HG03064 (cell line): Measurements from ENCODE around the gene H6PD.

ENCODE experiments used
- ATAC-seq: cut with Tn5 transposase; IDR thresholded peaks from one replicate; pipeline ENCODE4 v1.9.1; 2021; ENCODE audit warnings: low read depth; ENCODE audit not compliant: unreplicated experiment

Gene H6PD

GRCh38 chr1:9240914-9241820 is 6.6 kb downstream of the H6PD start:
- ATAC-seq, result no peak

- no peak for ATAC-seq
Measured at GRCh38 chr1:9241891-9242290, 7.3 kb downstream of the H6PD start.

GRCh38 chr1:9242338-9242969 is 7.9 kb downstream of the H6PD start:
- no peak for ATAC-seq

- no peak for ATAC-seq
Measured at GRCh38 chr1:9243066-9243739, 8.6 kb downstream of the H6PD start.

GRCh38 chr1:9244501-9245229 is 10.1 kb downstream of the H6PD start:
- ATAC-seq, result no peak

- ATAC-seq, result no peak
Measured at GRCh38 chr1:9245230-9245619, 10.7 kb downstream of the H6PD start.

- no peak for ATAC-seq
Measured at GRCh38 chr1:9245661-9246060, 11.1 kb downstream of the H6PD start.

GRCh38 chr1:9246215-9246614 is 11.6 kb downstream of the H6PD start:
- ATAC-seq, result no peak

GRCh38 chr1:9246841-9247785 is 12.5 kb downstream of the H6PD start:
- ATAC-seq, result no peak

GRCh38 chr1:9247894-9248293 is 13.3 kb downstream of the H6PD start:
- no peak for ATAC-seq

GRCh38 chr1:9248341-9249262 is 14.0 kb downstream of the H6PD start:
- ATAC-seq, result no peak

GRCh38 chr1:9249263-9249533 is 14.6 kb downstream of the H6PD start:
- no peak for ATAC-seq

- ATAC-seq, result no peak
Measured at GRCh38 chr1:9249534-9250410, 15.2 kb downstream of the H6PD start.

GRCh38 chr1:9250411-9251381 is 16.1 kb downstream of the H6PD start:
- no peak for ATAC-seq

- no peak for ATAC-seq
Measured at GRCh38 chr1:9251501-9251900, 16.9 kb downstream of the H6PD start.

GRCh38 chr1:9253004-9253403 is 18.4 kb downstream of the H6PD start:
- ATAC-seq, result no peak
